ENCODE measurements around the gene SLC27A1.
A peak's percentile ranks its signal among the peaks of the same experiment; 100 is the strongest.
"Not testable (repeated sequence)": the region's sequence is repeated elsewhere in the genome, so short reads cannot be mapped to it uniquely, and the experiment has no call there.

The SLC27A1 gene

DNA sequence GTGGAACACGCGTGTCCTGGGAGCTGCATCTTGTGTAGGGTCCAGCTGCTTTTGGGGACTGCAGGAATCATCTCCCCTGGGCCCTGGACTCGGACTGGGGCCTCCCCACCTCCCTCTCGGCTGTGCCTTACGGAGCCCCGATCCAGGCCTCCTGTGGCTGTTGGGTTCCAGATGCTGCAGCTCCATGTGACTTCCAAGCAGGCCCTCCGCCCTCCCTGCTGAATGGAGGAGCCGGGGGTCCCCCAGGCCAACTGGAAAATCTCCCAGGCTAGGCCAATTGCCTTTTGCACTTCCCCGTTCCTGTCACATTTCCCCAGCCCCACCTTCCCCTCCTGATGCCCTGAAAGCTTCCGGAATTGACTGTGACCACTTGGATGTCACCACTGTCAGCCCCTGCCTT, 34.9 kb downstream of the SLC27A1 start:
- no peak overlapping the region for H3K27ac ChIP-seq (ENCODE audit: low read depth, low read length)
- no peak overlapping the region for H3K9ac ChIP-seq (ENCODE audit: low read length)
- no peaks in the 10 kb centered on the region for H3K27me3 ChIP-seq (ENCODE audit: control insufficient read depth in 1 of 2, insufficient read depth in 2 of 2, low read length in 2 of 2)

DNA sequence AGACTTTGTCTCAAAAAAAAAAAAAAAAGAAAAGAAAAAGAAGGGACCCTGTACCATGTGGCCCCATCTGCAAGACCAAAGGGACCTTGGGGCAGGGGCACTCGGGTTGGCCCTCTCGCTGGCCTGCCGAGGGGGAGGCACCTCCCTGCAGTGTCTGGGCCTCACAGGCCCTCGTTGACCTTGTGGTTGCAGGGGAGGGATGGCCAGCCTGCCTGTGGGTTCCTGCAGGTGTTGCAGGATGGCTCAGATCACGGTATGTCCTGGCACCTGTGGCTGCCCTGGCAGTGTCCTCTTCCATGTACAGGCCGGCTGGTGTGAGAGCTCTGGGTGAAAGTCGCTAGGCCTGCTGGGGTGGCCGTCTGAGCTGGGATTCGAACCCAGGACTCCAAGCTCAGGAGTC, 36.4 kb downstream of the SLC27A1 start:
- no peak overlapping the region for H3K9ac ChIP-seq (ENCODE audit: low read length)
- no peak overlapping the region for H3K4me3 ChIP-seq (ENCODE audit: low read depth in 1 of 2, low read length in 2 of 2)
- no peaks in the 10 kb centered on the region for H3K9me3 ChIP-seq (ENCODE audit: low read length)
- H3K4me1 ChIP-seq (ENCODE audit: insufficient read depth, low read length), result peaks cover 10% of the 10 kb centered on the region
- H3K36me3 ChIP-seq (ENCODE audit: insufficient read depth, low read length), result no peaks in the 10 kb centered on the region
- no peak overlapping the region for H3K27ac ChIP-seq (ENCODE audit: low read depth, low read length)
- no peaks in the 10 kb centered on the region for H3K27me3 ChIP-seq (ENCODE audit: control insufficient read depth in 1 of 2, insufficient read depth in 2 of 2, low read length in 2 of 2)

More for the DNA sequence above, 34.9 kb downstream of the SLC27A1 start:
- H3K4me1 ChIP-seq (ENCODE audit: insufficient read depth, low read length), result peaks cover 4% of the 10 kb centered on the region
- peaks cover 12% of the 10 kb centered on the region for H3K36me3 ChIP-seq (ENCODE audit: insufficient read depth, low read length)
- H3K9me3 ChIP-seq (ENCODE audit: low read length), result no peaks in the 10 kb centered on the region
- no peak overlapping the region for H3K4me3 ChIP-seq (ENCODE audit: low read depth in 1 of 2, low read length in 2 of 2)

DNA sequence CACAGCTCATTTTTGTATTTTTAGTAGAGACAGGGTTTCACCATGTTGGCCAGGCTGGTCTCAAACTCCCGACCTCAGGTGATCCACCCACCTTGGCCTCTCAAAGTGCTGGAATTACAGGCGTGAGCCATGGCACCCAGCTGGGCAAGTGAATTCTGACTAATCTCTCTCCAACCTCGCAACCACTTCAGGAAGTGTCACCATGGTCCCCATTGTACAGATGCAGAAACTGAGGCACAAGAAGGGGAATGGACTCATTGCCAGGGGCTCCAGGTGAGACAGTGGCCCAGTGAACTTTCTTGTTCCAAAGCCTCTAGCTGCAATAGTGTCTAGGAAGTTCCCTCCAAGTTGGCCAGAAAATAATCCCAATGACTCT, 38.2 kb downstream of the SLC27A1 start:
- not testable (repeated sequence) for H3K27ac ChIP-seq (ENCODE audit: low read depth, low read length); H3K4me3 ChIP-seq (ENCODE audit: low read depth in 1 of 2, low read length in 2 of 2); H3K9ac ChIP-seq (ENCODE audit: low read length); H3K27me3 ChIP-seq (ENCODE audit: control insufficient read depth in 1 of 2, insufficient read depth in 2 of 2, low read length in 2 of 2); H3K9me3 ChIP-seq (ENCODE audit: low read length); H3K36me3 ChIP-seq (ENCODE audit: insufficient read depth, low read length)
- H3K4me1 ChIP-seq (ENCODE audit: insufficient read depth, low read length), result peaks cover 14% of the 10 kb centered on the region

DNA sequence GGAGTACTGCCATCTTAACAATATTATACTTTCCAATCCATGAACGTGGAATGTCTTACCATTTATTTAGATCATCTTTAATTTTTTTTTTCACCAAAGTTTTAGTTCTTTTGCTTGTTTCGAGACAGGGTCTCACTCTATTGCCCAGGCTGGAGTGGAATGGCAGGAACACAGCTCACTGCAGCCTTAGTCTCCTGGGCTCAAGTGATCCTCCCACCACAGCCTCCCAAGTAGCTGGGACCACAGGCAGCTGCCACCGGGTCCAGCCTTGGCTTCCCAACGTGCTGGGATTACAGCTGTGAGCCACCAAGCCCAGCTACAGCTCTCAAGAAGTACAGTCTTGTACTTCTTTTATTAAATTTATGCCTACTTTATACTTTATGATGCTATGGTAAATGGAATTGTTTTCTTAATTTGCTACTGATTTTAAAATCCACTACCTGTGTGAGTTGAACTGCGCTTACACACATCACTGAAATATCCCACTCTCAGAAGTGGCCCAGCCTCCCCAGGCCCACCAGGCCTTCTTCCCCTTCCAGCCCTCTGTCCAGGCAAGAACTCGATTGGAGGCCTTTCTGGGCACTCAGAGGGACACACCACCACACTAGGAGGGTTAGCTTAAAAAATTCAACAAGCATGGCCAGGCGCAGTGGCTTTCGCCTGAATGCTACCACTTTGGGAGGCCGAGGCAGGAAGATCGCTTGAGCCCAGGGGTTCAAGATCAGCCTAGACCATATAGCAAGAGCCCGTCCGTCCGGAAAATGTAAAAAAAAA, 40.1 kb downstream of the SLC27A1 start:
- peak overlapping the region; percentile 22 for H3K9ac ChIP-seq (ENCODE audit: low read length)
- peak overlapping the region; percentile 14 to 77 for H3K4me3 ChIP-seq (ENCODE audit: low read depth in 1 of 2, low read length in 2 of 2)
- no peaks in the 10 kb centered on the region for H3K27me3 ChIP-seq (ENCODE audit: control insufficient read depth in 1 of 2, insufficient read depth in 2 of 2, low read length in 2 of 2)
- H3K4me1 ChIP-seq (ENCODE audit: insufficient read depth, low read length), result peaks cover 14% of the 10 kb centered on the region
- H3K27ac ChIP-seq (ENCODE audit: low read depth, low read length), result peak overlapping the region; percentile 87
- H3K36me3 ChIP-seq (ENCODE audit: insufficient read depth, low read length), result no peaks in the 10 kb centered on the region
- H3K9me3 ChIP-seq (ENCODE audit: low read length), result no peaks in the 10 kb centered on the region

DNA sequence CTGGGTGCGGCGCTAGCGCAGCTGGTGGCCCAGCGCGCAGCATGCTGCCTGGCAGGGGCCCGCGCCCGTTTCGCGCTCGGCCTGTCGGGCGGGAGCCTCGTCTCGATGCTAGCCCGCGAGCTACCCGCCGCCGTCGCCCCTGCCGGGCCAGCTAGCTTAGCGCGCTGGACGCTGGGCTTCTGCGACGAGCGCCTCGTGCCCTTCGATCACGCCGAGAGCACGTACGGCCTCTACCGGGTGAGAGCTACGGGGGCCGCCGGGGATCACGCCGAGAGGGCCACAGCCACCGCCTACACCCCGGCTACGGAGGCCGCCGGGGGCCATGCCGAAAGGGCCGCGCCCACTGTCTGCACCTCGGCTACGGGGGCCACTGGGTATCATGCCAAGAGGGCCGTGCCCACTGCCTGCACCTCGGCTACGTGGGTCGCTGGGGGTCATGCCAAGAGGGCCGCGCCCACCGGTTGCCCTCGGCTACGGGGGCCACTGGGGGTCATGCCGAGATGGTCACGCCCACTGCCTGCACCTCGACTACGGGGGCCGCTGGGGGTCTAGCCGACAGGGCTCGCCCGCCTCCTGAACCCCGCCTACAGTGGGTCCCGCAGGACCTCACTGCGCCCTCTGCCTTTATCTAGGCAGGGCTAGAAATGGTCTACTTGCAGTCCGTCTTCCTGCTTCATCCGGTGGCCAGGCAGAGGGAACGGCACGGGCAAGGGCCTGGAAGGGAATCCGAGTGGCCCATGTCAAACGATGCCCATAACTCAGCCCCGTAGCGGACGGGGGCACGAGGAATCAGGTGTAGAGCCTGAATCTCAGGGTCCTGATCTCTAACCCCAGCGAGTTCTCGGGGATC, 41.6 kb downstream of the SLC27A1 start:
- peaks cover 14% of the 10 kb centered on the region for H3K4me1 ChIP-seq (ENCODE audit: insufficient read depth, low read length)
- H3K27ac ChIP-seq (ENCODE audit: low read depth, low read length), result peak overlapping the region; percentile 87
- peak overlapping the region; percentile 62 to 77 for H3K4me3 ChIP-seq (ENCODE audit: low read depth in 1 of 2, low read length in 2 of 2)
- no peaks in the 10 kb centered on the region for H3K9me3 ChIP-seq (ENCODE audit: low read length)
- H3K36me3 ChIP-seq (ENCODE audit: insufficient read depth, low read length), result peaks cover 5% of the 10 kb centered on the region
- H3K27me3 ChIP-seq (ENCODE audit: control insufficient read depth in 1 of 2, insufficient read depth in 2 of 2, low read length in 2 of 2), result no peaks in the 10 kb centered on the region
- peak overlapping the region; percentile 34 for H3K9ac ChIP-seq (ENCODE audit: low read length)

DNA sequence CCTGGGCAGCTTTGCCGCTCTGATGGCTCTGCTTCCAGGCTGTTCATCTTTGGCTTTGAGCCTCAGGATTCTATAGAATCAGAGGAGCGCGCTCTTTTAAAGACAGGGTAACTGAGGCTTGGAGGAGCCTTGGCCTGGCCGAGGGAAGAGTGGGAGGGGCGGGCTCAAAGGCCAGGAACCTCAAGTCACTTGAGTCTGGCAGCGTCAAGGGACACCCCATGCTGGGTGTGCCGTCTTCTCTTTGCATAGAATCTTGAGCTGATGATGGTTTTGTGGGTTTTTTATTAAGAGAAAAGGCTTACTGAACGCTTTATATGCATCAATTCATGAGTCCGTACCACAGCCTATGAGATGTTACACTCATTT, 42.2 kb downstream of the SLC27A1 start:
- peak overlapping the region; percentile 62 to 77 for H3K4me3 ChIP-seq (ENCODE audit: low read depth in 1 of 2, low read length in 2 of 2)
- no peaks in the 10 kb centered on the region for H3K27me3 ChIP-seq (ENCODE audit: control insufficient read depth in 1 of 2, insufficient read depth in 2 of 2, low read length in 2 of 2)
- H3K27ac ChIP-seq (ENCODE audit: low read depth, low read length), result peak overlapping the region; percentile 87
- H3K9me3 ChIP-seq (ENCODE audit: low read length), result peaks cover 6% of the 10 kb centered on the region
- peak overlapping the region; percentile 34 for H3K9ac ChIP-seq (ENCODE audit: low read length)
- peaks cover 10% of the 10 kb centered on the region for H3K36me3 ChIP-seq (ENCODE audit: insufficient read depth, low read length)
- H3K4me1 ChIP-seq (ENCODE audit: insufficient read depth, low read length), result peaks cover 14% of the 10 kb centered on the region

DNA sequence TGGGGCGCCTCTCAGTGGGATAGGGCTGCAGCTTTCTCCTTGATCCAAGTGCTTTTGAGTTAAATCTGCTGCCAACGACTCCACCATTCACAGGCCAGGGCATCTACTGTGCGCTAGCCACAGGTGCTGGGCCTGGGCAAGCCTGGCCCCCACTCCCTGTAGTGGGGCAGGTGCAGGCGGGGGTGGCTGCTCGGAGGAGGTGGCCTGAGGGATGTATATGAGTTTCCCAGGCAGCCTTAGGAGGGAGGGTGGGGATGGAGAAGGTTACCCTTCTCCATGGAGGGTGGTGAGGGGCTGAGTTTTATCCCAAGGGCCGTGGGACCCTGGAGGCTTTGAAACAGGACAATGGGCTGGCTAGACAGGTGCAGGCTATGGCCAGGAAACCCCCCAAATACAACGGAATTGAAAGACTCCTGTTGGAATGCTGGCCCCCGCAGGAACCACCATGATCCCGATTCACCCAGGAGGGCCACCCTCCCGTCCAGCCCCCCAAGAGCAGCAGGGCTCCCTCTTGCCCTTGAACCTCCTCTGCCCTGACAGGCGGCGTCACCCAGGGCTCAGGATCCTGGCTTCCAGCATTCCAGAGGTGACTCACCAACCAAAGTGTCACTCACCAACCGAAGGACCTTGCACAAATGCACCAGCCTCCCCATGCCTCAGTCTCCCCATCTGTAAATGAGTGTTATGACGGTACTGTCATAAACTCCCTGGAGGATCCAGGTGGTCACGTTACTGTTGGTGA, 45.3 kb downstream of the SLC27A1 start:
- Histone ChIP-seq H3K27me3 (ENCODE audit: control insufficient read depth in 1 of 2, insufficient read depth in 2 of 2, low read length in 2 of 2) (no peaks in the 10 kb centered on the region), H3K4me1 (ENCODE audit: insufficient read depth, low read length) (peaks cover 6% of the 10 kb centered on the region), H3K27ac (ENCODE audit: low read depth, low read length) (no peak overlapping the region), H3K4me3 (ENCODE audit: low read depth in 1 of 2, low read length in 2 of 2) (no peak overlapping the region), H3K9ac (ENCODE audit: low read length) (no peak overlapping the region), H3K9me3 (ENCODE audit: low read length) (peaks cover 10% of the 10 kb centered on the region), H3K36me3 (ENCODE audit: insufficient read depth, low read length) (peaks cover 17% of the 10 kb centered on the region)

DNA sequence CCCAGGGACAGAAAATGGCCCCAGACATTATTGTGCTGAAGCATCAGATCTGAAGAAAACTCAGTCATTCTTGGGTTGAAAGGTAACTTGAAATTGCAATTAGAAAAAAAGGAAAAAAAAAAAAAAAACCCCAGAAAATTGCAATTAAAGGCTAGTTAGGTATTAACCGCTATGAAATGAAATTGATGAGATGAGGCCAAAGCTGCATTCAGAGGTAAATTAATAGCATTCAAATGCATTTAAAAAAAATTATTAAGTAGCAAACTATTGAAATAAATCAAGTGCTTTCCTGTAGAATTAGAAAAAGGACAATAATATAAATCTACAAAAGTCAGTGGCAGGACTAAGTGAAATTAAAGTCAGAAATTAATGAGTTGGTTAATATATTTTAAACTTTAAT, 47.6 kb downstream of the SLC27A1 start:
- Histone ChIP-seq H3K9me3 (ENCODE audit: low read length) (peaks cover 10% of the 10 kb centered on the region), H3K36me3 (ENCODE audit: insufficient read depth, low read length) (peaks cover 17% of the 10 kb centered on the region), H3K27ac (ENCODE audit: low read depth, low read length) (no peak overlapping the region), H3K9ac (ENCODE audit: low read length) (no peak overlapping the region), H3K4me1 (ENCODE audit: insufficient read depth, low read length) (no peaks in the 10 kb centered on the region), H3K4me3 (ENCODE audit: low read depth in 1 of 2, low read length in 2 of 2) (peak overlapping the region in 1 of 2 donors; percentile 16), H3K27me3 (ENCODE audit: control insufficient read depth in 1 of 2, insufficient read depth in 2 of 2, low read length in 2 of 2) (no peaks in the 10 kb centered on the region)

DNA sequence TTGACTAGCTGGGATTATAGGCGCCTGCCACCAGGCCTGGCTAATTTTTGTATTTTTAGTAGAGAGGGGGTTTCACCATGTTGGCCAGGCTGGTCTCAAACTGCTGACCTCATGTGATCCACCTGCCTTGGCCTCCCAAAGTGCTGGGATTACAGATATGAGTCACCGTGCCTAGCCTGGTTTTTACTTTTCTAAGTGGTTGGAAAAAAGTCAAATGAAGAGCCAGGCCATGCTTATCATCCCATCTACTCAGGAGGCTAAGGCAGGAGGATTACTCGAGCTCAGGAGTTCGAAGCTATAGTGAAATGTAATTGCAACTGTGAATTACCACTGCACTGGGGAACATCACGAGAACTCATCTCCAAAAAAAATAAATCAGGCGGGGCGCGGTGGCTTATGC, 48.3 kb downstream of the SLC27A1 start:
- not testable (repeated sequence) for H3K4me3 ChIP-seq (ENCODE audit: low read depth in 1 of 2, low read length in 2 of 2); H3K9me3 ChIP-seq (ENCODE audit: low read length); H3K9ac ChIP-seq (ENCODE audit: low read length); H3K27ac ChIP-seq (ENCODE audit: low read depth, low read length); H3K27me3 ChIP-seq (ENCODE audit: control insufficient read depth in 1 of 2, insufficient read depth in 2 of 2, low read length in 2 of 2); H3K4me1 ChIP-seq (ENCODE audit: insufficient read depth, low read length)
- peaks cover 17% of the 10 kb centered on the region for H3K36me3 ChIP-seq (ENCODE audit: insufficient read depth, low read length)

DNA sequence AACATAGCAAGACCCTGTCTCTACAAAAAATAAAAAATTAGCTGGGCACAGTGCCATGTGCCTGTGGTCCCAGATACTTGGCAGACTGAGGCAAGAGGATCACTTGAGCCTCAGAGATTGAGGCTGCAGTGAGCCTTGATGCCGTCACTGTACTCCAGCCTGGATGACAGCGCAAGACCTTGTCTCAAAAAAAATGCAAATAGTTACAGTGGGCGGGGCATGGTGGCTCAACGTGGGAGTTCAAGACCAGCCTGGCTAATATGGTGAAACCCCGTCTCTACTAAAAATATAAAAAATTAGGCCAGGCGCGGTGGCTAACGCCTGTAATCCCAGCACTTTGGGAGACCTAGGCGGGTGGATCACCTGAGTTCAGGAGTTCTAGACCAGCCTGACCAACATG, 49.6 kb downstream of the SLC27A1 start:
- H3K9ac ChIP-seq (ENCODE audit: low read length), result no peak overlapping the region
- H3K27ac ChIP-seq (ENCODE audit: low read depth, low read length), result no peak overlapping the region
- H3K4me1 ChIP-seq (ENCODE audit: insufficient read depth, low read length), result no peaks in the 10 kb centered on the region
- H3K36me3 ChIP-seq (ENCODE audit: insufficient read depth, low read length), result peaks cover 17% of the 10 kb centered on the region
- H3K9me3 ChIP-seq (ENCODE audit: low read length), result peaks cover 10% of the 10 kb centered on the region
- H3K4me3 ChIP-seq (ENCODE audit: low read depth in 1 of 2, low read length in 2 of 2), result no peak overlapping the region
- H3K27me3 ChIP-seq (ENCODE audit: control insufficient read depth in 1 of 2, insufficient read depth in 2 of 2, low read length in 2 of 2), result no peaks in the 10 kb centered on the region

DNA sequence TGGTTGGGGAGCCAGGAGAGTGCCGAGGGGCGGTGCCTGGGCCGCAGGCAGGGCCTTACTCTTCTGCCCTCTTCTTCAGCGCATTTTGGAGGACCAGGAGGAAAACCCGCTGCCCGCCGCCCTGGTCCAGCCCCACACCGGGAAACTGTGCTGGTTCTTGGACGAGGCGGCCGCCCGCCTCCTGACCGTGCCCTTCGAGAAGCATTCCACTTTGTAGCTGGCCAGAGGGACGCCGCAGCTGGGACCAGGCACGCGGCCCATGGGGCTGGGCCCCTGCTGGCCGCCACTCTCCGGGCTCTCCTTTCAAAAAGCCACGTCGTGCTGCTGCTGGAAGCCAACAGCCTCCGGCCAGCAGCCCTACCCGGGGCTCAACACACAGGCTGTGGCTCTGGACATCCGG, 50.5 kb downstream of the SLC27A1 start:
- no peaks in the 10 kb centered on the region for H3K4me1 ChIP-seq (ENCODE audit: insufficient read depth, low read length)
- peaks cover 17% of the 10 kb centered on the region for H3K36me3 ChIP-seq (ENCODE audit: insufficient read depth, low read length)
- H3K27ac ChIP-seq (ENCODE audit: low read depth, low read length), result no peak overlapping the region
- H3K27me3 ChIP-seq (ENCODE audit: control insufficient read depth in 1 of 2, insufficient read depth in 2 of 2, low read length in 2 of 2), result peaks cover 0 to 6% of the 10 kb centered on the region in 2 donors
- no peak overlapping the region for H3K9ac ChIP-seq (ENCODE audit: low read length)
- H3K9me3 ChIP-seq (ENCODE audit: low read length), result peaks cover 10% of the 10 kb centered on the region
- no peak overlapping the region for H3K4me3 ChIP-seq (ENCODE audit: low read depth in 1 of 2, low read length in 2 of 2)

Measured in muscle layer of colon (tissue), 2 donors.